ENCODE results near the gene ZNF665.

DNA sequence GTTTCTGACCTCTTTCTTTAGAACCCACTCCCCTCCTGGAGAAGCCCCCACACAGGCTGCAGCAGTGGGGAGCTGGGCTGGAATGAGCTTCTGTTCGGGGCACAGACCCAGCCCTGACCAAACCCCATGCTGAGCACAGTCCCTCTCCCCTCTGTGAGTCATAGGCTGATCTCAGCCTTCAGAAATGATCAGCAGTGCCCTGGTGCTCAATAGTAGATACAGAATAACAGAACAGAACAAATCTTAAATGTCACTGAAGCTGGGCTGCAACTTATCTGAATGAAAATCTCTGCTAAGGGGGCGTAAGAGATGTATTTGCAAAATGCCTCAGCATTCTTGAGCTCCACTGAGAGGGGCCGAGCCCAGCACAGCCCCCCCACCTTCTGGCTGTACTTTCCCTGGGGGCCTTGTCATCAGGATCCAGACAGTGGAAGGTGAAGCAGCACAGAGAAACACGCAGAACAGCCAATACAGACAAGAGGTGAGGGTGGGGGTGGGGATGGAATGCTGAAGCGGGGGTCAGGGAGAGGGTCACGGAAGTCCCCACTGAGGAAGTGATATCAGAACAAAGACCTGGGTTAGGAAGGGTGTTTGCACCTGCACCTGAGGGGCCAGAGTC, 9.9 kb downstream of the ZNF665 start:
- TF ChIP-seq CTCF (IDR thresholded peaks at IDR 0.05) = no peak
- no peak for TF ChIP-seq POLR2A (IDR thresholded peaks at IDR 0.05)

All from heart left ventricle (tissue), 13 donors.